ENCODE results near the gene CPED1. TPM values are rescaled to one million over a fixed set of nuclear protein-coding genes. Genes with fewer than 3 reads are reported as not detected.

CPED1 gene
- total and polyA plus RNA-seq, 10 of the 15 experiments (the other 5 are each of a cell fraction or from before 2014, with no cell fraction given) = 0.01 to 0.77 (median 0.10) TPM; not detected in 1

- Histone ChIP-seq H3K36me3 (ENCODE audit: control insufficient read depth in 2 of 2, insufficient read depth in 2 of 2, low read length in 1 of 2) (no peaks in the 10 kb centered on the region), H3K27me3 (replicated peaks in 1 of 2; ENCODE audit: control insufficient read depth in 2 of 2, insufficient read depth in 2 of 2, low read length in 1 of 2) (no peaks in the 10 kb centered on the region), H3K27ac (ENCODE audit: control insufficient read depth, insufficient read depth) (no peak overlapping the region), H3K9ac (ENCODE audit: control insufficient read depth, insufficient read depth, low read length) (no peak overlapping the region), H3K4me2 (ENCODE audit: control insufficient read depth, insufficient read depth) (no peak overlapping the region), H4K20me1 (ENCODE audit: control insufficient read depth, insufficient read depth) (no peaks in the 10 kb centered on the region), H3K4me1 (ENCODE audit: control insufficient read depth, insufficient read depth, low read length) (peaks cover 31% of the 10 kb centered on the region), H3K9me3 (replicated peaks; ENCODE audit: control insufficient read depth, insufficient read depth, low read length) (no peaks in the 10 kb centered on the region; the same call in 1 of the 3 replicates), H3K4me3 (no peak overlapping the region), H3K79me2 (ENCODE audit: control insufficient read depth, insufficient read depth, low read length) (no peaks in the 10 kb centered on the region), H2AFZ (ENCODE audit: control insufficient read depth, low read depth, low read length) (no peak overlapping the region)
- BruUV-seq (replicated peaks) = no TSS peak
- POLR2A ChIA-PET = interaction anchor here (1.3 kb wide), 1 partner anchor 8 kb away, joined by 3 read pairs; no protein-coding TSS in a partner anchor
- FAIRE-seq (no peak), ATAC-seq (no peak), DNase-seq (ENCODE audit: low read depth, low spot score) (no peak)
- RAD21 ChIA-PET (ENCODE audit: unreplicated experiment) = interaction anchor here (1.2 to 1.3 kb wide), 2 partner anchors 9 to 141 kb away, joined by 3 to 4 read pairs; no protein-coding TSS in a partner anchor
- WGBS (ENCODE audit: insufficient coverage, insufficient replicate concordance, low lambda C conversion rate, missing lambda C conversion rate) = 86% methylated on average over 3 of the region's 3 CpGs
- TF ChIP-seq ESRRA (IDR thresholded peaks at IDR 0.05; ENCODE audit: low read length) (no peak), MEF2B (IDR thresholded peaks at IDR 0.05; ENCODE audit: partially characterized antibody, poor library complexity, severe bottlenecking) (no peak), ZNF622 (IDR thresholded peaks at IDR 0.05) (no peak)
- CTCF ChIA-PET = interaction anchor here (1.4 to 1.6 kb wide), 2 partner anchors 31 to 689 kb away, joined by 3 read pairs; no protein-coding TSS in a partner anchor
- intact Hi-C loops (cut with micrococcal nuclease; ENCODE audit: unreplicated experiment) = loop anchor here (10.0 kb wide), 1 partner anchor 230 kb away; no protein-coding TSS in a partner anchor
- in situ Hi-C loops (cut with MboI) = no loop called here
- SMC1A ChIA-PET (ENCODE audit: uncharacterized antibody, unreplicated experiment) = interaction anchor here (1.0 to 2.3 kb wide), 3 partner anchors 8 to 45 kb away, joined by 3 to 12 read pairs (median 4); no protein-coding TSS in a partner anchor
Measured at GRCh38 chr7:121305109-121305508, 316.6 kb downstream of the CPED1 start.

- POLR2A ChIA-PET = interaction anchor here (1.3 kb wide), 1 partner anchor 28 kb away, joined by 3 read pairs; no protein-coding TSS in a partner anchor
- DNase-seq (ENCODE audit: low read depth, low spot score) (no peak), ATAC-seq (peak; percentile 29), FAIRE-seq (peak; percentile 52)
- Histone ChIP-seq H3K4me3 (no peak overlapping the region), H3K9ac (ENCODE audit: control insufficient read depth, insufficient read depth, low read length) (no peak overlapping the region), H3K36me3 (ENCODE audit: control insufficient read depth in 2 of 2, insufficient read depth in 2 of 2, low read length in 1 of 2) (no peaks in the 10 kb centered on the region), H4K20me1 (ENCODE audit: control insufficient read depth, insufficient read depth) (no peaks in the 10 kb centered on the region), H3K79me2 (ENCODE audit: control insufficient read depth, insufficient read depth, low read length) (no peaks in the 10 kb centered on the region), H3K27me3 (replicated peaks in 1 of 2; ENCODE audit: control insufficient read depth in 2 of 2, insufficient read depth in 2 of 2, low read length in 1 of 2) (no peaks in the 10 kb centered on the region), H3K4me2 (ENCODE audit: control insufficient read depth, insufficient read depth) (peak overlapping the region; percentile 44), H3K27ac (ENCODE audit: control insufficient read depth, insufficient read depth) (no peak overlapping the region; the same call in 1 of the 2 replicates), H2AFZ (ENCODE audit: control insufficient read depth, low read depth, low read length) (peak overlapping the region; percentile 48; the same call in 1 of the 2 replicates), H3K4me1 (ENCODE audit: control insufficient read depth, insufficient read depth, low read length) (peaks cover 31% of the 10 kb centered on the region), H3K9me3 (replicated peaks; ENCODE audit: control insufficient read depth, insufficient read depth, low read length) (no peaks in the 10 kb centered on the region; the same call in 1 of the 3 replicates)
- CTCF ChIA-PET = interaction anchor here (0.5 to 0.8 kb wide), 2 partner anchors 33 to 55 kb away, joined by 3 to 4 read pairs; no protein-coding TSS in a partner anchor
- WGBS (ENCODE audit: insufficient coverage, insufficient replicate concordance, low lambda C conversion rate, missing lambda C conversion rate) = 25% methylated on average over 3 of the region's 3 CpGs
- no TSS peak for BruUV-seq (replicated peaks)
- in situ Hi-C loops (cut with MboI) = no loop called here
- SMC1A ChIA-PET (ENCODE audit: uncharacterized antibody, unreplicated experiment) = interaction anchor here (1.1 to 1.4 kb wide), 2 partner anchors 31 to 61 kb away, joined by 4 read pairs; no protein-coding TSS in a partner anchor
- intact Hi-C loops (cut with micrococcal nuclease; ENCODE audit: unreplicated experiment) = loop anchor here (2.0 to 10.0 kb wide), 2 partner anchors 122 to 228 kb away; no protein-coding TSS in a partner anchor
- RAD21 ChIA-PET (ENCODE audit: unreplicated experiment) = no interaction called here
- TF ChIP-seq SMAD1 (IDR thresholded peaks at IDR 0.05; ENCODE audit: low read depth, partially characterized antibody) (no peak), NKRF (conservative IDR thresholded peaks at IDR 0.05) (no peak), MTA2 (IDR thresholded peaks at IDR 0.05; ENCODE audit: low read depth) (peak; percentile 69; the same call in 1 of the 2 replicates), RUNX3 (IDR thresholded peaks at IDR 0.05; ENCODE audit: low read length) (peak; percentile 8; the same call in 1 of the 2 replicates), ZNF24 (IDR thresholded peaks at IDR 0.05) (peak; percentile 53; the same call in 1 of the 2 replicates), FOXM1 (IDR thresholded peaks at IDR 0.05; ENCODE audit: low read depth, low read length) (peak; percentile 27; the same call in 1 of the 2 replicates), RELB (IDR thresholded peaks at IDR 0.05; ENCODE audit: low read depth) (0 out of 2 replicates have a peak, but pooled peaks have one; percentile 22), STAT3 (IDR thresholded peaks at IDR 0.05; ENCODE audit: low read depth, low read length) (0 out of 2 replicates have a peak, but pooled peaks have one; percentile 26)
Measured at GRCh38 chr7:121306565-121306964, 318.1 kb downstream of the CPED1 start.
